Loucy (cell line): ENCODE results near the gene TP73.

Source experiments
- H2AFZ ChIP-seq: fragments of 200-600 bp; sonication (generic); 2 replicates; pipeline ENCODE4 v1.6.0; 2016; ENCODE audit warnings: antibody characterized with exemption, mild to moderate bottlenecking, low read length, moderate library complexity
- H3F3A ChIP-seq: fragments of 200-600 bp; 2 replicates; pipeline ENCODE4 v1.6.0; 2016; ENCODE audit warnings: antibody characterized with exemption, low read depth, mild to moderate bottlenecking
- H3K27me3 ChIP-seq: fragments of 200-600 bp; sonication (generic); 2 replicates; pipeline ENCODE4 v1.6.1; 2014; ENCODE audit warnings: low read length, mild to moderate bottlenecking; ENCODE audit not compliant: insufficient read depth, poor library complexity, severe bottlenecking
- H3K36me3 ChIP-seq: fragments of 200-600 bp; sonication (generic); 2 replicates; pipeline ENCODE4 v1.6.1; 2016; ENCODE audit warnings: low read length; ENCODE audit not compliant: insufficient read depth
- H3K4me1 ChIP-seq: fragments of 200-600 bp; sonication (generic); 2 replicates; pipeline ENCODE4 v1.5.1; 2014; ENCODE audit warnings: low read length, mild to moderate bottlenecking; ENCODE audit not compliant: insufficient read depth, poor library complexity, severe bottlenecking
- H3K4me2 ChIP-seq: fragments of 200-600 bp; sonication (generic); 2 replicates; pipeline ENCODE4 v1.6.0; 2014; ENCODE audit warnings: antibody characterized with exemption, low read length, low read depth, mild to moderate bottlenecking; ENCODE audit not compliant: poor library complexity, severe bottlenecking
- H3K4me3 ChIP-seq: fragments of 200-600 bp; sonication (generic); 2 replicates; pipeline ENCODE4 v1.5.1; 2014; ENCODE audit warnings: low read length, mild to moderate bottlenecking, mixed read lengths; ENCODE audit not compliant: poor library complexity, severe bottlenecking
- H3K79me2 ChIP-seq: fragments of 200-600 bp; sonication (generic); 2 replicates; pipeline ENCODE4 v1.6.1; 2014; ENCODE audit warnings: low read length; ENCODE audit not compliant: insufficient read depth
- H3K9ac ChIP-seq: fragments of 200-600 bp; sonication (generic); 2 replicates; pipeline ENCODE4 v1.6.0; 2014; ENCODE audit warnings: mild to moderate bottlenecking, low read depth, low read length, moderate library complexity; ENCODE audit not compliant: poor library complexity, severe bottlenecking
- H3K9me2 ChIP-seq: fragments of 200-600 bp; sonication (generic); replicated peaks from 2 replicates; pipeline ENCODE4 v1.6.1; 2016; ENCODE audit warnings: low read depth, low read length, mixed read lengths
- H3K9me3 ChIP-seq: fragments of 200-600 bp; sonication (generic); 2 replicates; pipeline ENCODE4 v1.6.1; 2014; ENCODE audit warnings: mild to moderate bottlenecking, antibody characterized with exemption, low read length, low read depth; ENCODE audit not compliant: insufficient read depth
- H4K20me1 ChIP-seq: fragments of 200-600 bp; sonication (generic); 2 replicates; pipeline ENCODE4 v1.6.0; 2014; ENCODE audit warnings: antibody characterized with exemption, low read length, mild to moderate bottlenecking; ENCODE audit not compliant: insufficient read depth, poor library complexity, severe bottlenecking
- CTCF ChIP-seq: fragments of 200-600 bp; sonication (generic); conservative IDR thresholded peaks from 2 replicates; pipeline ENCODE4 v1.5.1; 2014; ENCODE audit warnings: mild to moderate bottlenecking, antibody characterized with exemption, low read length
- EZH2phosphoT487 ChIP-seq: fragments of 200-600 bp; IDR thresholded peaks from 2 replicates; pipeline ENCODE4 v1.6.1; 2018; ENCODE audit warnings: antibody characterized with exemption, mild to moderate bottlenecking, moderate library complexity, borderline replicate concordance

The TP73 gene

DNA sequence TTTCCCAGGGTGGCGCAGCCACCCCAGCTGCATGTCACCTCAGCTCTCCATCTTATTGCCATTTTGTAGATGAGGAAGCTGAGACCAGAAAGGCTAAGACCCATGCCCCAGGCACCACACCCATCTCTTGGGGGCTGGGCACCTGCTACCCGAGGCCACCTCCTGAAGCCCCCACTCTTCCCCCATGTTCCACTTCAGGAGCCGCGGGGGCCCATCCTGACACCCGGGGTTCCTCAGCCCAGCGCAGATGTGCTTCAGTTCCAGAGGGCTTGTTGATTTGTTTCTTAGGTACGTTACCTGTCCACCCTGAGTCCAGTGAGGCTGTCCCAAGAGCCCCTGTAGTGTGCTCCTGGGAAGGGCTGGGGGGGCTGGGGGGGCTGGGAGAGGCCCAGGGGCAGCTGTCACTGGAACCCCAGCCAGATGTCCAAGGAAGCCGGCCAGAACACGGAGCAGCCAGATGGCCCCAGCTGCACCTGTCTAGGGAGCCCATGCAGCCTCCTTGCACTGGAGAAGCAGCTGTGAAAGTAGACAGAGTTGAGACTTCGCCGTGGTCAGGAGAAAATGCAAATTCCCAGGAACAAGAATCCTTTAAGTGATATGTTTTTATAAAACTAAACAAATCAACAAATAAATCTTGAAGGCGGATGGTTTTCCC lies 82.8 kb downstream of the TP73 start:
- Histone ChIP-seq H4K20me1 (no peaks in the 10 kb centered on the region), H3K79me2 (no peaks in the 10 kb centered on the region), H3K27me3 (no peaks in the 10 kb centered on the region), H3K9me3 (no peaks in the 10 kb centered on the region), H3F3A (no peaks in the 10 kb centered on the region), H3K4me3 (no peak overlapping the region), H3K9me2 (no peaks in the 10 kb centered on the region), H2AFZ (no peak overlapping the region), H3K4me2 (no peak overlapping the region), H3K36me3 (no peaks in the 10 kb centered on the region), H3K4me1 (no peaks in the 10 kb centered on the region), H3K9ac (no peak overlapping the region)
- TF ChIP-seq EZH2phosphoT487, result no peak
- TF ChIP-seq CTCF, result no peak

GRCh38 chr1:3735688-3736087 lies 83.4 kb downstream of the TP73 start:
- no peaks in the 10 kb centered on the region for H3K36me3 ChIP-seq
- no peaks in the 10 kb centered on the region for H3K79me2 ChIP-seq

GRCh38 chr1:3736131-3736561 lies 83.8 kb downstream of the TP73 start:
- TF ChIP-seq CTCF, result no peak
- Histone ChIP-seq H3K9me2 (no peaks in the 10 kb centered on the region), H3K79me2 (no peaks in the 10 kb centered on the region), H3K4me1 (no peaks in the 10 kb centered on the region), H3K4me2 (no peak overlapping the region), H4K20me1 (no peaks in the 10 kb centered on the region), H2AFZ (no peak overlapping the region), H3F3A (no peaks in the 10 kb centered on the region), H3K27me3 (no peaks in the 10 kb centered on the region), H3K4me3 (no peak overlapping the region), H3K9ac (no peak overlapping the region), H3K36me3 (no peaks in the 10 kb centered on the region), H3K9me3 (no peaks in the 10 kb centered on the region)

More at GRCh38 chr1:3735688-3736087, 83.4 kb downstream of the TP73 start:
- H3F3A ChIP-seq, result no peaks in the 10 kb centered on the region
- TF ChIP-seq EZH2phosphoT487 (no peak), CTCF (no peak)
- no peaks in the 10 kb centered on the region for H3K27me3 ChIP-seq
- no peaks in the 10 kb centered on the region for H3K4me1 ChIP-seq
- H4K20me1 ChIP-seq, result no peaks in the 10 kb centered on the region
- no peaks in the 10 kb centered on the region for H3K9me3 ChIP-seq
- no peak overlapping the region for H3K4me3 ChIP-seq
- no peaks in the 10 kb centered on the region for H3K9me2 ChIP-seq
- no peak overlapping the region for H3K9ac ChIP-seq
- H2AFZ ChIP-seq, result no peak overlapping the region
- H3K4me2 ChIP-seq, result no peak overlapping the region
